Ecto neural progenitor cell (in vitro differentiated cells): ENCODE results near the gene PRLH.

Experiments
- DNase-seq: peaks from one replicate; pipeline ENCODE4 v3.0.0-alpha.2; 2018; ENCODE audit warnings: low spot score

Gene PRLH

DNA sequence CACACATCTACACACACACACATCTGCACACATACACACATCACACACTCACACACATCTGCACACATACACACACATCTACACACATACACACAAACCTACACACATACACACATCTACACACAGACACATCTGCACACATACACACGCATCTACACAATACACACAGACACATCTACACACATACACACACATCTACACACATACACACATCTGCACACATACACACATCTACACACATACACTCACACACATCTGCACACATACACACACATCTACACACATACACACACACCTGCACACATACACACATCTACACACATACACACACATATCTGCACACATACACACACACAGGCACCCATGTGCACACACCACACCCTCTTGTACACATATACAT, 400 bp upstream of the PRLH start:
- no peak for DNase-seq

DNA sequence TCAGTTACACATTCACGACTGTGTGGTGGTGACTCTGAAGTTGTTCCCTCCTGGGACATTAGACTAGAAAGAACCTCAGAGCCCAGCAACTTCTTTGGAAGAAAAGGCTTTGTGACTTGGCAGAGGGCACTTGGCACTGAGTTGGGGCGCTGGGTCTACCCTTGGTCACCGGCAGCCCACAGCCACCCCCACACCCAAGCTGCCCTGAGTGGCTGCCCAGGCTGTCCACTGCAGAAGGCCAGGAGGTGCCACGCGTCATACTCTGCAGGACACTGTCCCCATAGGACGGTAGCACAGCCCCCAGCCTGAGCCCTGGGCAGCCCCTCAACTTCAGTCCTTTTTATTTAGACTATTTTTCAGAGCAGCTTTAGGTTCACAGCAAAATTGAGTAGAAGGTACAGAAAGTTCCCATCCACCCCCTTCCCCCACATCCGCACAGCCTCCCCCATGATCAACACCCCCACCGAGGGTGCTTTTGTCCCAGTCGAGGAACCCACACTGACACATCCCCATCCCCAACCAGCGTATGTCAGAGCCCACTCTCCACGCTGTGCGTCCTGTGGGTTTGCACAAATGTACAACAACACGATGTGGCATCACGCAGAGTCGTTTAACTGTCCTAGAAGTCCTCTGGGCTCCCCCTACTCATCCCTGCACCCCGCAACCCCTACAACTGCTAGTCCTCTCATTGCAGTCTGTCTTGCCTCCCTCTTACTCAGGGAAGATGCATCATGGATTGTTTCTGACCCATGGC, 1.1 kb downstream of the PRLH start:
- DNase-seq: no peak

DNA sequence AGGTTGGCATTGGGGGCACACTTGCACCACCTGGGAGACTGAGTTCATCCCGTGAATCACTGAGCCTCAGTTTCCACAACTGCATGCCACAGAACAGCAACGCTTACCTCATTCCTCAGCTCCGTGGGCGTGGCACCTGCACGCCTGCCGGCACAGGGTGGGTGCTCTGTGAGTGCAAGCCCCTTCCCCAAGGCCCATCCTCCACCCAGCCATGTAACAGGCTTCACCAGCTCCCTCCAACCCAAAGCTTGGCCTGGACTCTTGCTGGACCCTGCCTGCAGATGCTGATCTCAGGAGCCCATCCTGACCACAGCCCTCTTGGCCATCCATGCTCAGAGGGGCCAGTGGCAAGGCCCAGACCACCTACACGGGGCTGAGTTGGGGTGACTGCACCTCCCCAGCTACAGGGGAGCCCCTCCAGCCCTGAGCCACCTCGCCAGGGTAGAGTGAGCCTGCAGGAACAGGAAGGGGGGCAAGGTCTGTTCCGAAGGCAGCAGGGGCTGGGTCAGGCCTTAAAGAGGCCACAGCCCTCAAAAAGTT, 1.8 kb downstream of the PRLH start:
- no peak for DNase-seq

DNA sequence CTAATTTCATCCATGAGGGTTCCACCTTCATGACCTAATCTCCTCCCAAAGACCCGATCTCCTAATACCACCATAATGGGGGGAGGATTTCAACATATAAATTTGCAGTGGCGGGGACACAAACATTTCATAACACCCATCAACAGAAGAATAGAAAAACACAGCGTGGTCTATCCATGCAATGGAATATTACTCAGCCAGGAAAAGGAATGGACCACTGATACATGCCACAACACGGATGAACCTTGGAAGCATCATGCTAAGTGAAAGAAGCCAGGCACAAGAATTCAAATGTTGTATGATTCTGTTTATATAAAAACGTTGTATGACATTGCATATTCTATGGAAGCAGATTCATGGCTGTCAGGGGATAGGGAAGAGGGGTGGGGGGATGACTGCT, 2.7 kb downstream of the PRLH start:
- DNase-seq: no peak

DNA sequence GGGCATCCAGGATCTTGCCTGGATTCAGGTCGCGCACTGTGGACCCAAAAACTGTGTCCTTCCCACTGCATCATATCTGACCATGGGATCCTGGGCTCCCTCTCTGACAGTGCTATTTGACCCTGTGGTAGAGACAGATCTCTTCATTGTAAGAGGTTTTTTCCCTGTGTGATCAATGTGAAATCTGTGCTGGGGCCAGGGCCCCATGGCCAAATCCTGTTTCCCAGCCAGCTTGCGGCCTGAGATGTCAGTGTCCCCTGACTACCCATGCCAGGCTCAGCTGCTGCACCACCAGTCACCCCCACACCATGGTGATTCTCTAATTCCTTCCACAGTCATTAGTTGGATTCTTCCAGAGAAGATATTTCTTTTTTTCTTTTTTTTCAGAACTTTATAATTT, 3.5 kb downstream of the PRLH start:
- no peak for DNase-seq

DNA sequence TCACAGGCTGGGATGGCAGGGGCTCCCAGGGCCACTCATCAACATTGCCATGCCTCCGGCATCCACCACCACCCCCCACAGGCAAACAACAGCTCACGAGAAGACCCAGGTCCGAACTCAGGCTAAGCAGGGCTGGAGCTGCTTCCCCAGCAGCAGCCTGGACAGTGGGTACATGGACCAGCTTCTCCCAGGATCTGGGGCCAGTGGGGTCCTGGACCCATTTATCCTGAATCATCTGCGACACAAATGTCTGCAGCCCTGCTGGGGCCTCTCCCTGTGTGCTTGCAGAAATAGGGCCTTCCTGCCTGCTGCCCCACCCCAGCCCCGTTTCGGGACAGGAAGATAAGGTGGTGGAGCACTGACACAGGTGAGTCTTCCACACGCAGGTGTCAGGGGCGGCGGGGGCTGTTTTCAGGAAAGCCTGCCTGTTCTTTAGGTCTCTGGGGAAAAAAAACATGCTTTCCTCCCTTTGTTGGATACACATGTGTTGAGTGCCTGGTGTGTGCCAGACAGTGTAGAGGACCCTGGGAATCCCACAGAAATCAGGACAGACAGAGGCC, 4.5 kb downstream of the PRLH start:
- DNase-seq: no peak

DNA sequence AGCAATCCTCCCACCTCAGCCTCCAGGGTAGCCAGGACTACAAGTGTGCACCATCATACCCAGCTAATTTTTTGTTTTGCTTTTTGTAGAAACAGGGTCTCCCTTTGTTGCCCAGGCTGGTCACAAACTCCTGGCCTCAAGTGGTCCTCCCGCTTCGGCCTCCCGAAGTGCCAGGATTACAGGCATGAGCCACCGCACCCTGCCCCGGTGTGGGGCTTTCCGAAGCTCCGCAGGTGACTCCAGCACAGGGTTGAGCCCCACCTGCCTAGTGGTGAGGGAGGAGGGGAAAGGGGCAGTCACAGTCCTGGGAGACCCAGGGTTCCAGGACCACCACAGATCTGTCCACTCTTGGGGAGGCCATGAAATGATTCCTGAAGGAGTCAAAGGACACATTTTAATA, 5.2 kb downstream of the PRLH start:
- no peak for DNase-seq

DNA sequence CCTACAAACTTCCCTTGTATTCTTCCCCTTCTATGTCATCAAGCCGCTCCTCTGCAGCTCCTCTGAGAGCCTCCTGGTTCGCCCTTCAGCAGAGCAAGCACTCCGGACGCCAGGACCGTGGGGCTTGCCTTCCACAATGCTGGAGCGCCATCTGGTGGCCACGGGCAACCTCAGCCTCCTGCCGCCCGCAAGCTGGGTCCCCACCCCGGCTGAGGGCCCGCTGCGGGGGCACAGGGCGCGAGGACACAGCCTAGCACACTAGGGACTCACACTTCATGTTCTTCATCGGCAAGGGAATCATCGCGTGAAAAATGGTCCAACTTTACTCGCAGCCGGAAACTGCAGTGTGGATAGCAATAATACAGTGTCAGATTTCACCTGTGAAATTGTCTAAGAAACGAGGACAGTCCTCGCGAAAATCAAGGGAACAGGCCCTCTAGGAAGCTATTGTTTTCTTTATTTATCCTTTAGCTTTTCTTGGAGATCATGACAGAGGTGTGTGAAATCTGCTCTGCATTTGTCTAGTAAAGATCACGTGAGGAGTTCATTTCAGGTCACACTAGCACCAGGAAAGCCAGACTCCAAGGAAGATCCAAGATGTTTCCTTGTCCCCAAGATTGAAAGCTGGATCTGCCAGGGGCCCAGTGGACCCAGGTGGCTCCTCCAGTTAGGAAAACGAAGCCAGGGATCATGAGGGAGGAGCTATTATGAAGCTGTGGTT, 5.8 kb downstream of the PRLH start:
- peak; percentile 93 for DNase-seq

DNA sequence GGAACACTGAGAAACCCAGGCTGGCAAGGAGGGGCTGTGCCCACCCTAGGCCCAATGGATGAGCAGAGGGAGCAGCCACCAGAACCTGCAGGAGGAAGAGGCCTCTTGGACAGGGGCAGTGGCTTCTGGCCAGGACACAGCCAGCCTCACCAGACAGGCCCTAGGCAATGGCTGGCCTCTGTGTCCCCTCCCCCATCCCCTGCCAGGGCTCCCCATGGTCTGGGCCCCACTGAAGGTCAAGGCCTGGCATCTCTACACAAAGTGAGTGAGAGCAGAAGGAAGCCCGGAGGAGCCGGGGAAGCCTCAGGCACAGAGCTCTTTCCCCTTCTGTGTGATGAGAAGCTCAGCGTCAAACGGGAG, 6.3 kb downstream of the PRLH start:
- no peak for DNase-seq

DNA sequence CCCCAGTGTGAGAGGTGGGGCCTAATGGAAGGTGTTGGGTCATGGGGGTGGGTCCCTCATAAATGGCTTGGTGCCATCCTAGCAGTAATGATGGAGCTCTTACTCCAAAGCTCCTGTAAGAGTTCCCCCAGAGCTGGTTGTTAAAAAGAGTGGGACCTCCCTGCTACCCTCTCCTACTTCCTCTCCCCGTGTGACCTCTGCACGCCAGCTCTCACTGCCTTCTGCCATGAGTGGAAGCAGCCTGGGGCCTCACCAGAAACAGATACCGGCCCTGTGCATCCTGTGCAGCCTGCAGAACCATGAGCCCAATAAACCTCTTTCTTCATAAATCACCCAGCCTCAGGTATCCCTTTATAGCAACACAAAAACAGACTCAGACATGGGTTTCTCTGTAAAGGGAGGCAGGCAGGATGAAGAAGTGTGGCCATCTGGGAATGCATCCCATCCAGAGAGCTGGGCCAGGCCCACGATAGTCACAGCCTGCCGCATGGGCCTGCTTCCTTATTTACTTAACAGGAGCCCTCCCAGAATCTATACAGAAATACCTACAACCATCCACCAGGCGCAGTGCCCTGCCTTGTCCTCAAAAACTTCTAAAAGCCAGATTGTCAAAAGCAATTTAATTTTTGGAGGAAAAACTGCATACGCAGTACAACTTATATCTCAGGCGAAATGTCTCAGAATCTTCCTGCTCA, 7.5 kb downstream of the PRLH start:
- DNase-seq: no peak

DNA sequence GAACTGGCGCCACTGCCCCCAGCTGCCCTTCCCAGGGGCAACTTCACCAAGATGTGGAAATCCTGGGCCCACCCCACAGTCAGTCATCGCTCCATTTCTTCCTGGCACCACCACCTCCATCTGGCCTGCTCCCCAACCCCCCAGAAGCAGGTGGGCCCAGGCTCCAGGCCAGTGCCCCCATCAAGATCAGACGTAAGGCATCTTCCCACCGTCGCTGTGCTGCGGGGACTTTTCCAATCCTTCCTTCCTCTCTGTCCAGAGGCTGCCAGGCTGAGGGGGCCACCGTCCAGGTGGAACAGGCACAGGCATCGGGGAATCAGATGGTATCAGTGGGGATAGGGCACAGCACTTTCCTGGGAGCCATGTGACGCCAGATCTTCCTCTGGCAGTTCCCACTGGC, 8.1 kb downstream of the PRLH start:
- no peak for DNase-seq

DNA sequence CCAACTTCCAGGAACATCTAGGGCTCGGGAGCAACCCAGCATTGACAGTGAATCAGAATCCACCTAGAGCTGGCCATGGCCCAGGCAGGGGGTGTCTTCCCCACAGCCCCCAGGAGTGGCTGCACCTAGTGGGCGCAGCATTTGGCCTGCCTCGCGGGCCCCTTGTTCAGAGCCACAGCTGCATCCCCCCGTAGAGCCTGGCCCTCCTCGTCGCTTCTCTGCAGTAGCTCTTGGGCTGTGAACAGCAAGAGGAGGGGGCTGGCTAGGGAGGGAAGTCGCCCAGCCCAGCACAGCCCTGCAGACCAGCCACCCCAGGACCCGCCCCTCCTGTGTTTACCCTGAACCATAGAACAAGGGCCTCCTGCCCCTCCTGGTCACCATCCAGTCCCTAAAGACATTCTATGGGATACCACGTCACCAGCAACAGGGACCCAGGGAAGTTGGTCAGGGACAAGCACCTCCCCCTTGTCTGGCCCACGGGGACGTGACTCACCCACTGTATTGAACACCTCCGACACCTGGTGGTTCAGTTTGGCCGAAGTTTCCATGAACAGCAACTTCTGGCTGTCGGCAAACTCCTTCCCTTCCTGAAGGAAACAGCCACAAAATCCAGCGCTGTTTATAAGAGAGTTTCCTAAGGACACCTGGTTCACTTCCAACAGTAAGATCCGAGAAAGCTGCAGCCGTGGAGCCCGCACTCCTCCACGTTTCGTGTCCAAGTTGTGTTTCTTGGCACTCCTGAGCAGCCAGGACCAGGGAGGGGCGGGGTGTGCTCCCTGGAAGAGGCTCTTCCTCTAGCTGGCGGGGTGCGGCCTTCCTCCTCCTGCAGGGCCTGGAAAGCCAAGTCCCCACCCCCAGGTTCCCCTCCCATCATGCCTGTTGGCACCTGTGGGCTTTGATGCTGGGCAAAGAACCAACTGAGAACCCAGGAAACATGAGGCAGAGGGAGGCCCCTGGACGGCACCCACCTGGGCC, 8.8 kb downstream of the PRLH start:
- DNase-seq: no peak

DNA sequence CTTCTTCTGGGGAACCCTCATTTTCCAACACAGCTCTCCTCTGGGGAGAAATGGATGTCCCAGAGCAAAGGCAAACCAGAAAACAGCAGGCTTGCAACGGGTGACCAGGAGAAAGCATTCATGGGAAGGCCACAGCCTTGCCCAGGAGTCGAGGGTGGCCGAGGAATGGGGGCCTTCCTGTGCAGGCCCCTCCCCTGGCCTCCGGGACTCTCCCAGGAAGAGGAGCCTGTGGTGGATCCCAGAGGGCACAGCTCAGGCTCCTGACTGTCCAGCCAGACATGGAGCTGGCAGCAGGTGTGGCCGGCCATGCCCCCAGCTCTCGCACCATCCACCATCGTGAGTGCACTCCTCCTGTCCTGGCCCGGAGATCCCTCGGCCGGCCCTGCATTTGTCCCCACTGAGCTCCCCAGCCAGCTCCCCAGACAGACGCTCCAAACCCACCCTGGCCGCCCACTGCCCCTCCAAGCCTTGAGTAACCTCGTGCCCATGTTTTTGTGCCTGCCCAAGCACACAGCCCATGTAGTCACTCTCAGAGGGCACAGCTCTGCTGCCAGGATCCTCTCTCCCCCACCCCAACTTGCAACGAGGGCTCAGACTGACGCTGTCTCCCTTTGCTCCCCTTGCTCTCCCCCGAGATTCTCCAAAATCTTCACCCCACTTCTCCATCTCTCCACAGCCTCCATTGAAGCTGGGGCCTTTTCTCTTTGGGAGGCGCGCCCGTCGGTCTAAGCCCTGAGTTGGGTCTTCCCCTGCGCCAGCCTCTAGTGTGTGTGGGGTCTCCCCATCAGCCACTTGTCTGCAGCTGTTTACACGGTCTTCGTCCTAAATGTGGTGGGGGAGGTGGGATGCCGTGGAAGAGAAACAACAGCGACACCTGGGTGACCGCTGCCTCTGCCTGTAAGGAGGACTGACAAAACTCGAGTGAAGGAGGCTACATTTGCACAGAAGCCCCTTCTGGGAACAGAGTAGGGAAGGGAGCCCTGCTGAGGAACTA, 9.8 kb downstream of the PRLH start:
- no peak for DNase-seq

DNA sequence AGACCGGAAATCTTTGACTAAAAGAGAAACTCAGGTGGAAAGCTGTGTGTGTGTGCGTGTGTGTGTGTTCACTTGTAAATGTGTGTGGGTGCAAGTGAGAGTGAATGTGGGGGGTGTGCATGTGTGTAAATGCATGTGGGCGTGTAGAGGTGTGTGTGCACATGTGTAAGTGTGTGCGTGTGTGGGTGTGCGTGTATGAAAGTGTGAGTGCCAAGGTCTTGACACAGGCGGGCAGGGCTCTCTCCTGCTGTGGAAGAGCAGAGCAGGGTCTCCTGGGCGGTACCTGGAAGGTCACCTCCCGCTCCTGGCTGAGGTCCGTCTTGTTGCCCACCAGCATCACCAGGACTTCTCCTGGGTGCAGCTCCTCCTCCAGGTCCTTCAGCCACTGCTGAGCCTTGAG, 10.6 kb downstream of the PRLH start:
- DNase-seq: no peak

DNA sequence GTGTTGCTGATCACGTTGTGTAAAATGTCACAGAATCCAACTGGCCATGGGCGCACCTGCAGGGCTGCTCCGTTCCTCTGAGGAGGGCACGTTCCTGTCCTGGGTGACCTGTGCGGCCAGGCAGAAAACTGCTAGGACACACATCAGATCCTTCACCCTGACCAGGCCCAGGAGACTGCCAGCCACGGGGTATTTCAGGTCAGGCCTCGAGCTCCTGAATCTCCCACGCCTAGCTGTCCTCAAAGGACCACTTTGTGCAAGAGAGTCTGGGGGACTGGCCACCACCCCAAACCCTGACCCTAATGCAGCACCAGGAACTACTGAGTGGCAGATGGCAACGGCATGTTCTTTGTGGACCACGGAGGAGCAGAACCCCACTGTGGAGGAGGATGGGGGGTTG, 11.1 kb downstream of the PRLH start:
- no peak for DNase-seq

DNA sequence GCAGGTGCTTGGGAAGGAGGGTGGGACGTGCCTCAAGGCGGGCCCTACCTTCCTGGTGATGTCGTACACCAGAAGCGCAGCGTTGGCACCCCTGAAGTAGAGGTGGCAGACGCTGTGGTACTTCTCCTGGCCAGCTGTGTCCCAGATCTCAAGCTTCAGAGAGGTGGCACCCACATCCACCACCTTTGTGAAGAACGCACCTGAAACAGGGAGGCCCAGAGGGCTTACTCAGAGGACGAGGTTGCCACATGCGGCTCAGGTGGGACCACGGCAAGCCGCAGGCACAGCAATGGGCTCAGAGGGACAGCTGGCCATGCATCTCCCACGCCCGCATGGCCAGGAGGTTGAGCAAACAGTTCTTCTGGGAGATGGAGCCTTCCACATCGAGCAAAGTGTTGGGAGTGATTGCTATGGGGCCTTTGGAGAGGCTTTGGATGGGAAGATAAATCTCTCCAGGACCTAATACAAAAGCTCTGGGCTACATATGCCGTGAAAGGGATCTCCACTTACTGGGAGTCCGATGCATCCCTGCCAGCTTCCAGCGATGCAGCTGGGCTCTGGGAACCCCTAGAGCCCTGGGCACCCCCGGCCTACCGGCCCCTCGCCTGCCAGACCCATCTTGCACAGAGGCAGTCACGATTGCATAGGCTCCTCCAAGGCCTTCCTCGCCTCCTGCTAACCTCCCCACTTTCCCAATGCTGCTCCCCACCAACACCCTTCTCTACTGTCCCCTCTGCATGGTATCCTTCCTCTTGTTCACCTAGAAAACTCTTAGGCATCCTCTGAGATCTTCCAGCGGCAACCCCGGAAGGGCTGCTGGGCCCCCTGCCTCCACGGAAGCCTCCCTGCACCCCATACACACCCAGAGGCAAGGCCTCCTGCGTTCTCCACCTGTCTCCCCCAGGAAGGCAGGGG, 11.8 kb downstream of the PRLH start:
- DNase-seq: no peak

DNA sequence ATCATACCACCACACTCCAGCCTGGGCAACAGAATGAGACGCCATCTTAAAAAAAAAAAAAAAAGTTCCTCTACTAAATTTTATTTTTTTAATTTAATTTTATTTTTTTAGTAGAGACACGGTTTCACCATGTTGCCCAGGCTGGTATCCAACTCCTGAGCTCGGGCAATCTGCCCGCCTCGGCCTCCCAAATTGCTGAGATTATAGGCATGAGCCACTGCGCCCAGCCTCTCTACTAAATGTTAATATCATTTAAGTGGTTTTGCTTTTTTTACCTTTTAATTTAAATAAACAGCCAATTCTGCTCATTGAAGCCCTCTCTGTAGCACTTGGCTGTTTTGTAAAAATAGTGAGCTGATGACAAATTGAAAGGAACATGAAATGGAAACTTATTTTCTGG, 15.0 kb downstream of the PRLH start:
- no peak for DNase-seq

DNA sequence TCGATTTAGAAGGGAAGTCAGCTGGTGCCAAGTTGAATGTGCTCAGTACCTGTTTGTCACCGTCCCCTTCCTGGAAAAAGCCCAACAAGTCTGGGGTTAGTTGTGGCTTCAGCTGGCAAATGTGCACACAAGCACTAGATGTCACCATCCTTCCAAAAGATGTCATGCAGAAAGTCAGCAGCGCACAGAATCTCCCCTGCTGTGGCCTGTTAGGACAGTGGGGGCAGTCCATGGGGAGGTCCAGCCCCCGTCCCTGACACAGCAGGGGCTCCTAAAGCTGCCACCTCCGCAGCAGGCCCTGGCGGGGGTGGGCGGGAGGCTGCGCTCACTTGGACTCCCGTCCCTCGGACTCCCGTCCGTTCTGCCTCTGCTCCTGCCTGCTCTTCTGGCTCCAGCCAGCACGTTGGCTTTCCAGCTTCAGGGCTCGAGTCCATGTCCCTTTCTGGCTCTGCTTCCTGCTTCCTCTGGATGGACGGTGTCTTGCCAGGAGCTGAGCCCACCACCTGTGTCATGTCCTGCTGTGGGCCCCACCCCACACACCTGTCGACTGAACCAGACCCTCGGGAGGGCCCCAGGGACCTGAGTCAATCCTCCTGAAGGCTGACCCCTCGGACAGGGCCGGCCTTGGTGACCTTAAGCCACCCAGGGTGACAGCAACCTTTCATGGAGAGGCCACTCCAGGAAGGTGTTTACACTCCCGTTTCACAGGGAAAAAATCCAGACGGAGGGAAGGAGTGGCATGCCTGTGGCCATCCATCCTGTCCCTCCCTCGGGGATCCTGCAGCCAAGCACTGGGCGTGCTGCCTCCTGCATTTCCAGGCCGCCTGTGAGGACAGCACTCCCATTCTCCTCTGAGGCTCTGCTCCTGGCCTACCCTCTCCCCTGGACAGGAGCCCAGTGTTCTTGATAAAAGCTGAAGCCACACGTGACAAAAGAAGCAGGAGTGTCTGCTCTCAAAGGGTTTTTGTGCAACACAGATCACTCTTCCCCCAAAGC, 15.7 kb downstream of the PRLH start:
- DNase-seq: peak; percentile 68
